K562 (cell line): ENCODE data around the gene HMGA1. TPM values are rescaled to one million over a fixed set of nuclear protein-coding genes. Genes with fewer than 3 reads are reported as not detected.

Experiments
- ATAC-seq: fragments of 200-7000 bp; cut with Tn5 transposase; 3 replicates; pipeline ENCODE4 v1.9.1; 2020; ENCODE audit warnings: moderate library complexity
- BruUV-seq: library from RNA; stranded (reverse); fragments of 400-500 nt; replicated peaks from 2 replicates; lab custom pipeline; 2021; lab: Mats Ljungman, UMichigan
- CTCF ChIA-PET: fragments of 300-600 bp; formaldehyde crosslinking; extraction: SDS; loops from one replicate; lab custom pipeline; 2021; ENCODE audit warnings: low intra/inter-chr PET ratio; lab: Yijun Ruan, JAX
- POLR2A ChIA-PET: fragments of 300-600, 350-650 bp; sonication (Branson Sonifier 250); formaldehyde crosslinking; extraction: SDS; loops from one replicate; lab custom pipeline; 2021; ENCODE audit warnings: antibody characterized with exemption, inconsistent platforms; lab: Yijun Ruan, JAX
- DNase-seq, 4 experiments: peaks; one replicate each; pipeline versions ENCODE4 v3.0.0 to v3.0.0-alpha.2; 2011 to 2018; ENCODE audit warnings: low spot score in 3 of 4, mixed read lengths in 3 of 4; ENCODE audit errors: extremely low read depth in 1 of 4
- FAIRE-seq: peaks from 2 replicates; lab custom pipeline; 2011; peaks lifted over from hg19 to GRCh38; lab: Jason Lieb, UNC
- H2AFZ ChIP-seq: 2 replicates; pipeline ENCODE4 v1.6.0; 2011; ENCODE audit warnings: low read depth, low read length, control low read depth, inconsistent platforms
- H3K27ac ChIP-seq: fragments of 200-600 bp; 3 replicates; pipeline ENCODE4 v1.8.0; 2011; ENCODE audit warnings: low read depth, mild to moderate bottlenecking, control low read depth, inconsistent platforms, low read length, moderate library complexity, mixed read lengths; ENCODE audit errors: extremely low read depth
- H3K27me3 ChIP-seq, 2 experiments: fragments of 300-600 bp in 1 of 2; 2 replicates in 1 of 2; 3 replicates in 1 of 2; pipeline versions ENCODE4 v1.6.0 to v1.8.0; 2011; ENCODE audit warnings: inconsistent platforms in 2 of 2, low read length in 2 of 2, mild to moderate bottlenecking in 1 of 2, mixed read lengths in 1 of 2, moderate library complexity in 1 of 2; ENCODE audit not compliant: control insufficient read depth in 2 of 2, insufficient read depth in 2 of 2
- H3K36me3 ChIP-seq: fragments of 300-600 bp; 3 replicates; pipeline ENCODE4 v1.8.0; 2011; ENCODE audit warnings: mild to moderate bottlenecking, low read length, inconsistent platforms; ENCODE audit not compliant: control insufficient read depth, insufficient read depth
- H3K4me1 ChIP-seq, 2 experiments: fragments of 200-600 bp in 1 of 2; replicated peaks in 1 of 2; 2 replicates in 1 of 2; 3 replicates in 1 of 2; pipeline versions ENCODE4 v1.5.1 to v1.8.0; 2011; ENCODE audit warnings: inconsistent platforms in 2 of 2, low read length in 2 of 2, mild to moderate bottlenecking in 1 of 2, mixed read lengths in 1 of 2, moderate library complexity in 1 of 2; ENCODE audit not compliant: control insufficient read depth in 2 of 2, insufficient read depth in 2 of 2
- H3K4me2 ChIP-seq: 2 replicates; pipeline ENCODE4 v1.6.1; 2011; ENCODE audit warnings: low read length, control low read depth, inconsistent platforms, mixed read lengths; ENCODE audit not compliant: insufficient read depth
- H3K4me3 ChIP-seq: fragments of 200-600 bp; sonication (generic), shearing (Covaris generic); 2 replicates; pipeline ENCODE4 v1.5.1; 2016; ENCODE audit warnings: control low read depth, inconsistent platforms
- H3K79me2 ChIP-seq: fragments of 200-600 bp; 3 replicates; pipeline ENCODE4 v1.8.0; 2011; ENCODE audit warnings: low read length, inconsistent platforms; ENCODE audit not compliant: control insufficient read depth, insufficient read depth
- H3K9ac ChIP-seq, 2 experiments: 2 replicates each; pipeline versions ENCODE4 v1.6.0 to v1.6.1; 2011; ENCODE audit warnings: low read depth in 2 of 2, low read length in 2 of 2, control low read depth in 1 of 2, inconsistent platforms in 1 of 2, mild to moderate bottlenecking in 1 of 2, mixed read lengths in 1 of 2; ENCODE audit not compliant: insufficient read depth in 1 of 2
- H3K9me1 ChIP-seq: one replicate; pipeline ENCODE4 v1.6.0; 2011; ENCODE audit warnings: inconsistent platforms, mild to moderate bottlenecking, low read length, moderate library complexity; ENCODE audit not compliant: control insufficient read depth, insufficient read depth
- H3K9me3 ChIP-seq: replicated peaks from 2 replicates; pipeline ENCODE4 v1.5.1; 2011; ENCODE audit warnings: low read depth, low read length, inconsistent platforms; ENCODE audit not compliant: control insufficient read depth, insufficient read depth
- H4K20me1 ChIP-seq: replicated peaks from 2 replicates; pipeline ENCODE4 v1.6.1; 2011; ENCODE audit warnings: low read length, inconsistent platforms, mixed read lengths; ENCODE audit not compliant: control insufficient read depth, insufficient read depth
- EGR1 ChIP-seq: fragments of 450-650 bp; conservative IDR thresholded peaks from 2 replicates; pipeline ENCODE4 v1.6.1; 2017; ENCODE audit warnings: mild to moderate bottlenecking
- ETS2 ChIP-seq: IDR thresholded peaks from 2 replicates; pipeline ENCODE4 v1.6.1; 2016; ENCODE audit warnings: borderline replicate concordance, missing genetic modification characterization, mild to moderate bottlenecking, moderate library complexity, missing compliant biosample characterization; ENCODE audit not compliant: poor library complexity, severe bottlenecking
- FOXP1 ChIP-seq: sonication (generic); formaldehyde crosslinking; IDR thresholded peaks from 2 replicates; pipeline ENCODE4 v1.8.0; 2022; ENCODE audit warnings: mild to moderate bottlenecking, missing genetic modification reagents
- MED1 ChIP-seq: sonication (generic); formaldehyde crosslinking; IDR thresholded peaks from 2 replicates; pipeline ENCODE4 v1.8.1; 2023; ENCODE audit warnings: missing genetic modification reagents, borderline replicate concordance
- NFE2 ChIP-seq: IDR thresholded peaks from 2 replicates; pipeline ENCODE4 v1.6.1; 2014; ENCODE audit warnings: antibody characterized with exemption, low read depth
- PPARD ChIP-seq: fragments of 250-450 bp; sonication (Bioruptor Pico); IDR thresholded peaks from 2 replicates; pipeline ENCODE4 v1.8.0; 2022; ENCODE audit warnings: inconsistent platforms, mild to moderate bottlenecking, moderate library complexity
- RBM14 ChIP-seq: fragments of 200-400 bp; formaldehyde crosslinking; IDR thresholded peaks from 2 replicates; pipeline ENCODE4 v1.6.1; 2018; ENCODE audit warnings: low read depth, mild to moderate bottlenecking, low read length, moderate library complexity, borderline replicate concordance; ENCODE audit not compliant: insufficient read depth
- SMAD3 ChIP-seq: fragments of 450-650 bp; formaldehyde crosslinking; conservative IDR thresholded peaks from 2 replicates; pipeline ENCODE4 v1.4.0; 2020; ENCODE audit warnings: mild to moderate bottlenecking
- SNIP1 ChIP-seq: fragments of 450-650 bp; IDR thresholded peaks from 2 replicates; pipeline ENCODE4 v1.7.1; 2017; ENCODE audit warnings: low read depth, mild to moderate bottlenecking
- STAT5B ChIP-seq: fragments of 250-450 bp; sonication (Bioruptor Pico); IDR thresholded peaks from 2 replicates; pipeline ENCODE4 v1.8.0; 2021; ENCODE audit warnings: mild to moderate bottlenecking, inconsistent platforms
- TCFL5 ChIP-seq: fragments of 250-450 bp; sonication (Bioruptor Pico); conservative IDR thresholded peaks from 2 replicates; pipeline ENCODE4 v1.6.1; 2021; ENCODE audit warnings: mild to moderate bottlenecking, moderate library complexity, matching md5 sums
- TRIM24 ChIP-seq, 2 experiments: fragments of 450-650 bp; IDR thresholded peaks; 2 replicates each; pipeline ENCODE4 v1.6.1; 2016
- ZBTB7A ChIP-seq: IDR thresholded peaks from 2 replicates; pipeline ENCODE4 v1.6.1; 2011; ENCODE audit warnings: low read depth, mild to moderate bottlenecking, low read length, moderate library complexity, borderline replicate concordance; ENCODE audit not compliant: control insufficient read depth
- ZNF23 ChIP-seq: fragments of 250-450 bp; sonication (Bioruptor Pico); IDR thresholded peaks from 2 replicates; pipeline ENCODE4 v1.4.0; 2020; ENCODE audit warnings: mild to moderate bottlenecking
- WGBS: fragments of 100-300 bp; shearing (Covaris generic); methylation state at CpG from one replicate; pipeline ENCODE4 v1.1.6; 2016; ENCODE audit warnings: low coverage, mixed read lengths; ENCODE audit not compliant: insufficient coverage; ENCODE audit errors: missing lambda C conversion rate; 5-methylcytosine and 5-hydroxymethylcytosine counted together
- in situ Hi-C: fragments of 300-500 bp; cut with MboI; formaldehyde crosslinking; loops from 4 replicates; pipeline ENCODE4 v1.15.0; 2018; ENCODE audit warnings: inconsistent platforms, mixed read lengths
- intact Hi-C: fragments of 100-400 bp; cut with micrococcal nuclease; formaldehyde crosslinking; loops from 2 replicates; pipeline ENCODE4 v1.14.2; 2022
- polyA plus RNA-seq, 8 experiments: library from polyadenylated mRNA; depleted of rRNA in 4 of 8; stranded (reverse) in 5 of 8; unstranded in 3 of 8; fragments of >200 nt; fragmentation: Nextera tagmentation in 2 of 8; fragmentation: Illumina TruSeq in 1 of 8; extraction: Ambion mirVana in 2 of 8; extraction: Trizol in 1 of 8; gene quantifications; 2 replicates each; pipeline versions ENCODE4 v1.2.1 to v1.2.3, GENCODE V29; 2011 to 2014; ENCODE audit warnings: inconsistent platforms in 1 of 8, missing spikeins in 1 of 8
- total RNA-seq, 7 experiments: library from RNA; depleted of rRNA in 6 of 7; stranded (reverse); fragments of >200 nt in 6 of 7; fragmentation: Illumina TruSeq in 2 of 7; extraction: Trizol in 2 of 7; gene quantifications; 2 replicates each; pipeline versions ENCODE4 v1.2.1 to v1.2.3, GENCODE V29; 2011 to 2021; ENCODE audit warnings: low replicate concordance in 1 of 7
- TF ChIP-seq, protein P1 (sequence below): fragments of 250-450 bp; sonication (Bioruptor Pico); IDR thresholded peaks from 2 replicates; pipeline ENCODE4 v1.4.0; 2020

The HMGA1 gene
- total and polyA plus RNA-seq, 9 of the 15 experiments (the other 6 are each of a cell fraction or from before 2014, with no cell fraction given) = 27.8 to 1,947 (median 594) TPM

DNA sequence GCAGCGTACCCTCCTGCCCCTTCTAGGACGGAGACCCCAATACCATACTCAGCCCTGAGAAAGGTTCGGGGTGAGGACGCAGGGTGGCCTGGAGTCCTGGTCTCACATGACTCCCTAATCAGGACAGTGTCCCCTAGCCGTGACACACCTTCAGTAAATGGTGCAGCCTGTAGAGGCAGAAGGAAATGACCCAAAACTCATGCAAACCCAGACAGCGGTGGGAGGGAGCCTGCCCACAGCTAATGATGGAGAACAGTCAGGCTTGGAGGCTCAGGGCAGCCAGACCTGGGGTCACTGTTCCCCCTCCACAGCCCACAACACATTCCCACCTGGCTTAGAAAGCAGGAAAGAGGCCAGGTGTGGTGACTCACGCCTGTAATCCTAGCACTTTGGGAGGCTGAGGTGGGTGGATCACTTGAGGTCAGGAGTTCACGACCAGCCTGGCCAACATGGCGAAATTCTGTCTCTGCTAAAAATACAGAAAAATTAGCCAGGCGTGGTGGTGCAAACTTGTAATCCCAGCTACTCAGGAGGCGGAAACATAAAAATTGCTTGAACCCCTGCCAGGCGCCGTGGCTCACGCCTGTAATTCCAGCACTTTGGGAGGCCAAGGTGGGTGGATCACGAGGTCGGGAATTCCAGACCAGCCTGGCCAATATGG, 8.8 kb upstream of the HMGA1 start:
- CTCF ChIA-PET = no interaction called here
- Histone ChIP-seq H3K9ac (peak overlapping the region in 1 of 2 experiments; percentile 77; a peak in 2 of 4 replicates), H3K27ac (peak overlapping the region; percentile 21), H3K27me3 (no peaks in the 10 kb centered on the region), H3K36me3 (no peaks in the 10 kb centered on the region), H3K4me1 (peaks cover 43 to 45% of the 10 kb centered on the region in 2 experiments), H3K4me3 (no peak overlapping the region), H3K4me2 (no peak overlapping the region), H3K79me2 (no peaks in the 10 kb centered on the region), H3K9me1 (no peaks in the 10 kb centered on the region), H2AFZ (peak overlapping the region; percentile 23), H3K9me3 (no peaks in the 10 kb centered on the region), H4K20me1 (no peaks in the 10 kb centered on the region)
- no TSS peak for BruUV-seq
- ATAC-seq (no peak), FAIRE-seq (no peak), DNase-seq (no peak)
- POLR2A ChIA-PET = interaction anchor here (0.7 to 1.7 kb wide), 5 partner anchors 9 to 31 kb away, joined by 3 to 10 read pairs (median 3); partner anchors contain the start of gene HMGA1
- intact Hi-C loops (no loop called here), in situ Hi-C loops (no loop called here)
- WGBS = 79% methylated on average over 16 of the region's 16 CpGs
- TF ChIP-seq NFE2 (no peak), SNIP1 (no peak), STAT5B (CRISPR knock-in tag) (no peak), TCFL5 (CRISPR knock-in tag) (no peak), ZBTB7A (no peak), ZNF23 (CRISPR knock-in tag) (no peak), FOXP1 (CRISPR knock-in tag) (no peak), EGR1 (peak; percentile 58), SMAD3 (no peak), TRIM24 (IDR thresholded peaks at IDR 0.05) (peak in 1 of 2 experiments; percentile 29; a peak in 1 of 4 replicates), ETS2 (tag) (no peak), RBM14 (no peak), MED1 (CRISPR knock-in tag) (no peak), PPARD (CRISPR knock-in tag) (no peak)
- TF ChIP-seq, protein P1, sequence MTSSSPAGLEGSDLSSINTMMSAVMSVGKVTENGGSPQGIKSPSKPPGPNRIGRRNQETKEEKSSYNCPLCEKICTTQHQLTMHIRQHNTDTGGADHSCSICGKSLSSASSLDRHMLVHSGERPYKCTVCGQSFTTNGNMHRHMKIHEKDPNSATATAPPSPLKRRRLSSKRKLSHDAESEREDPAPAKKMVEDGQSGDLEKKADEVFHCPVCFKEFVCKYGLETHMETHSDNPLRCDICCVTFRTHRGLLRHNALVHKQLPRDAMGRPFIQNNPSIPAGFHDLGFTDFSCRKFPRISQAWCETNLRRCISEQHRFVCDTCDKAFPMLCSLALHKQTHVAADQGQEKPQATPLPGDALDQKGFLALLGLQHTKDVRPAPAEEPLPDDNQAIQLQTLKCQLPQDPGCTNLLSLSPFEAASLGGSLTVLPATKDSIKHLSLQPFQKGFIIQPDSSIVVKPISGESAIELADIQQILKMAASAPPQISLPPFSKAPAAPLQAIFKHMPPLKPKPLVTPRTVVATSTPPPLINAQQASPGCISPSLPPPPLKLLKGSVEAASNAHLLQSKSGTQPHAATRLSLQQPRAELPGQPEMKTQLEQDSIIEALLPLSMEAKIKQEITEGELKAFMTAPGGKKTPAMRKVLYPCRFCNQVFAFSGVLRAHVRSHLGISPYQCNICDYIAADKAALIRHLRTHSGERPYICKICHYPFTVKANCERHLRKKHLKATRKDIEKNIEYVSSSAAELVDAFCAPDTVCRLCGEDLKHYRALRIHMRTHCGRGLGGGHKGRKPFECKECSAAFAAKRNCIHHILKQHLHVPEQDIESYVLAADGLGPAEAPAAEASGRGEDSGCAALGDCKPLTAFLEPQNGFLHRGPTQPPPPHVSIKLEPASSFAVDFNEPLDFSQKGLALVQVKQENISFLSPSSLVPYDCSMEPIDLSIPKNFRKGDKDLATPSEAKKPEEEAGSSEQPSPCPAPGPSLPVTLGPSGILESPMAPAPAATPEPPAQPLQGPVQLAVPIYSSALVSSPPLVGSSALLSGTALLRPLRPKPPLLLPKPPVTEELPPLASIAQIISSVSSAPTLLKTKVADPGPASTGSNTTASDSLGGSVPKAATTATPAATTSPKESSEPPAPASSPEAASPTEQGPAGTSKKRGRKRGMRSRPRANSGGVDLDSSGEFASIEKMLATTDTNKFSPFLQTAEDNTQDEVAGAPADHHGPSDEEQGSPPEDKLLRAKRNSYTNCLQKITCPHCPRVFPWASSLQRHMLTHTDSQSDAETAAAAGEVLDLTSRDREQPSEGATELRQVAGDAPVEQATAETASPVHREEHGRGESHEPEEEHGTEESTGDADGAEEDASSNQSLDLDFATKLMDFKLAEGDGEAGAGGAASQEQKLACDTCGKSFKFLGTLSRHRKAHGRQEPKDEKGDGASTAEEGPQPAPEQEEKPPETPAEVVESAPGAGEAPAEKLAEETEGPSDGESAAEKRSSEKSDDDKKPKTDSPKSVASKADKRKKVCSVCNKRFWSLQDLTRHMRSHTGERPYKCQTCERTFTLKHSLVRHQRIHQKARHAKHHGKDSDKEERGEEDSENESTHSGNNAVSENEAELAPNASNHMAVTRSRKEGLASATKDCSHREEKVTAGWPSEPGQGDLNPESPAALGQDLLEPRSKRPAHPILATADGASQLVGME (CRISPR knock-in tag) = no peak
